Retina (tissue), 1 donor: ENCODE measurements around the gene TIFAB.

ENCODE experiments used
- DNase-seq: peaks from one replicate; pipeline ENCODE4 v3.0.0-alpha.2; 2016

The TIFAB gene

GRCh38 chr5:135422419-135422818 is 29.7 kb downstream of the TIFAB start:
- no peak for DNase-seq

- no peak for DNase-seq
Measured at GRCh38 chr5:135417083-135417482, 35.1 kb downstream of the TIFAB start.

GRCh38 chr5:135405082-135405481 is 47.1 kb downstream of the TIFAB start:
- no peak for DNase-seq

- DNase-seq = no peak
Measured at GRCh38 chr5:135402031-135402430, 50.1 kb downstream of the TIFAB start.

GRCh38 chr5:135400866-135401265 is 51.3 kb downstream of the TIFAB start:
- DNase-seq = peak; percentile 83

GRCh38 chr5:135399794-135400542 is 52.2 kb downstream of the TIFAB start:
- DNase-seq = no peak

GRCh38 chr5:135398855-135399793 is 53.0 kb downstream of the TIFAB start, which contains the start of gene MACROH2A1:
Gene MACROH2A1 (minus strand): TSS chr5:135399231. CDS start chr5:135389093, 10,138 bp downstream.
- peak; percentile 87 for DNase-seq

- DNase-seq = peak; percentile 70
Measured at GRCh38 chr5:135398160-135398854, 53.8 kb downstream of the TIFAB start.
